GM19035 (cell line): ENCODE measurements around the gene SUMF2.
"Not testable (repeated sequence)": the region's sequence is repeated elsewhere in the genome, so short reads cannot be mapped to it uniquely, and the experiment has no call there.

Source experiments
- ATAC-seq: cut with Tn5 transposase; IDR thresholded peaks from one replicate; pipeline ENCODE4 v1.9.1; 2021; ENCODE audit not compliant: unreplicated experiment

The SUMF2 gene

GRCh38 chr7:56053993-56054392 is 10.1 kb upstream of the SUMF2 start:
- ATAC-seq: no peak

- ATAC-seq: no peak
Observed at GRCh38 chr7:56062382-56062781, 1.7 kb upstream of the SUMF2 start.

- ATAC-seq: no peak
Observed at GRCh38 chr7:56063500-56063881, 595 bp upstream of the SUMF2 start.

- not testable (repeated sequence) for ATAC-seq
Observed at GRCh38 chr7:56066376-56066775, 2.3 kb downstream of the SUMF2 start.

GRCh38 chr7:56074371-56074791 is 10.3 kb downstream of the SUMF2 start:
- peak; percentile 86 for ATAC-seq

- ATAC-seq: no peak
Observed at GRCh38 chr7:56077681-56078080, 13.6 kb downstream of the SUMF2 start.

- ATAC-seq: no peak
Observed at GRCh38 chr7:56078196-56078595, 14.1 kb downstream of the SUMF2 start.

GRCh38 chr7:56079450-56080185 is 15.5 kb downstream of the SUMF2 start:
- no peak for ATAC-seq

- ATAC-seq: not testable (repeated sequence)
Observed at GRCh38 chr7:56080726-56081435, 16.8 kb downstream of the SUMF2 start.

GRCh38 chr7:56081626-56082340 is 17.7 kb downstream of the SUMF2 start:
- ATAC-seq: no peak

- no peak for ATAC-seq
Observed at GRCh38 chr7:56083150-56083785, 19.2 kb downstream of the SUMF2 start.

- no peak for ATAC-seq
Observed at GRCh38 chr7:56086761-56087160, 22.7 kb downstream of the SUMF2 start.

- no peak for ATAC-seq
Observed at GRCh38 chr7:56087445-56087844, 23.4 kb downstream of the SUMF2 start.

- ATAC-seq: no peak
Observed at GRCh38 chr7:56091591-56091990, 27.5 kb downstream of the SUMF2 start.

- not testable (repeated sequence) for ATAC-seq
Observed at GRCh38 chr7:56092388-56092787, 28.3 kb downstream of the SUMF2 start.

- no peak for ATAC-seq
Observed at GRCh38 chr7:56092789-56093531, 28.9 kb downstream of the SUMF2 start, which contains the start of gene PHKG1. Gene PHKG1, minus strand, starts transcription at chr7:56092952. Its CDS starts 4,011 bp downstream, at chr7:56088941.

GRCh38 chr7:56097700-56098099 is 33.6 kb downstream of the SUMF2 start:
- ATAC-seq: no peak

GRCh38 chr7:56098187-56099008 is 34.3 kb downstream of the SUMF2 start:
- ATAC-seq: not testable (repeated sequence)

GRCh38 chr7:56099653-56100052 is 35.6 kb downstream of the SUMF2 start:
- ATAC-seq: no peak

- ATAC-seq: not testable (repeated sequence)
Observed at GRCh38 chr7:56104138-56104537, 40.1 kb downstream of the SUMF2 start.
